ENCODE data around the gene TDRD12.
"Not testable (repeated sequence)": the region's sequence is repeated elsewhere in the genome, so short reads cannot be mapped to it uniquely, and the experiment has no call there.

TDRD12 gene

GRCh38 chr19:32830231-32831014 lies 110.9 kb downstream of the TDRD12 start:
- no peak for DNase-seq (ENCODE audit: low spot score)

DNA sequence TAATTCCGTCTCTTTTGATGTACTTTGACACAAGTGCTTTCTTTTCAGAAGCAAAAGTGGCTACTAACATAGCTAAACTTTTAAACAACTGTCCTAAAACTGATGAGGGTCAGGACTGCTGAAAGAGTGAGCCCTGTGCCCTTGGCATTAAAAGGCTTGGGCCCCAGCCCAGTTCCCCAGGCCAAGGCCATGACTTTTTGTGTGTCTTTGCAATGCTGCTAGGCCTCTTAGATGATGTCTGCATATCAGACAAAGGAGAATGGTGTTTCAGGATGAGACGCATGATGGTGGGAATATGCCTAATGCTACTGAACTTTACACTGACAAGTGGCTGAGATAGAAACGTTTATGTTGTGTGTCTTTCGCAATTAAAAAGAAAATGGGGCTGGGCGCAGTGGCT lies 112.0 kb downstream of the TDRD12 start:
- DNase-seq (ENCODE audit: low spot score): no peak

GRCh38 chr19:32832094-32832493 lies 112.5 kb downstream of the TDRD12 start:
- DNase-seq (ENCODE audit: low spot score): not testable (repeated sequence)

DNA sequence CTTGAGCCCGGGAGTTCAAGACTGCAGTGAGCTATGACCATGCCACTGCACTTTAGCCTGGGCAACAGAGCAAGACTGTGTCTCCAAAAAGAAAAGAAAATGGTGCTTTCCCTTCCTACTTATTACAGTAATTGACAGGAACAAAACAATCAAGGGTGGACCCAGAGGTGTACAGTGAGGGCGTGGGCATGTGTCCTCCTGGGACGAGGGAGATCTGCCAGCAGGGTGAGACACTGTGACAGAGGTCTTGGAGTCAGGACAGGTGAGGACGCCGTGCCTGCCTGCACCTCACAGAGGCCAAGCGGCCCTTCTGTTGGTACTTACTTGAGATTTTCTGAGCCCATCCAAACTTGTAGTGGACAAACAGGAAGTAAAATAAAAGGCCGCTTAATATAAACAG lies 113.3 kb downstream of the TDRD12 start:
- not testable (repeated sequence) for DNase-seq (ENCODE audit: low spot score)

GRCh38 chr19:32833388-32833787 lies 113.8 kb downstream of the TDRD12 start:
- not testable (repeated sequence) for DNase-seq (ENCODE audit: low spot score)

- DNase-seq (ENCODE audit: low spot score): no peak
Measured at GRCh38 chr19:32837531-32837930, 118.0 kb downstream of the TDRD12 start.

DNA sequence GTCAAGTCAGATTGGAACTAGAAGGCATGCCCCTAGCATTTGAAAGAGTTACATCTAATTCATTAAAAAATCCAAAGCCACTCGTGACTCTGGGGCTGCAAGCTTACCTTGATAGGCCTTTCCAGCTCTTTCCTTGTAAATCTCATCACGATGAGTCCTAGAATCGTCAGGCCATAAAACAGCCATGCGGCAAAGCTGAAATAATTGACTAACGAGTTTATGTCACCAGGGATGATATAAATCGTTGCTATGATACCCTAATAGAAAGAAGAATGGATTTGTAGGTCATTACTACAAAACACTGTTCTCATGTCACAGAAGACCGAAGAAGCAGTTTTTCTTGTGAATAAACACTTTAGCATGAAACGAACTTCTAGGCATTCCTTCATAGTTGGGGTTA lies 122.5 kb downstream of the TDRD12 start:
- DNase-seq (ENCODE audit: low spot score): no peak

DNA sequence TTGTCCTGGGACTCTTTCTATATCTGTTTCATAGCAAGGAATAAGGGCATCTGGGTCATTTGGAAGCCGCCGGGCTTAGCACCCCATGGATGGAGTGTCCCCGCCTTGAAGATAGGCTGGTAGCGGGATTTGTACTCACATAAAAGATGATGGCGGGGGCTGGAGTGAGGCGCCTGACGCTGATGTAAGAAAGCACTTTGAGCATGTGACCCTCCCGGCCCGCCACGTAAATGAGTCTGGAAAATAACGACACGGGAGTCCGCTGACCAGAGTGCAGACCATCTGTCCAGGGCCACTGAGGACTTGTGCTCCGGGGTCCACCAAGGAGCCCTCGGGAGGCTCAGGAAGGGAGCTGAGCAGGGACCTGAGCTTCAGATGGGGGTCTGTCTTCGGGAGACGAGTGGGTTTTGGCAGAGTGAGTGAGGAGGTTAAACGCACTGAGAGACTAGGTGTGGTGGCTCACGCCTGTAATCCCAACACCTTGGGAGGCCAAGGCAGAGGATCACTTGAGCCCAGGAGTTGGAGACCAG lies 124.2 kb downstream of the TDRD12 start:
- DNase-seq (ENCODE audit: low spot score): no peak

DNA sequence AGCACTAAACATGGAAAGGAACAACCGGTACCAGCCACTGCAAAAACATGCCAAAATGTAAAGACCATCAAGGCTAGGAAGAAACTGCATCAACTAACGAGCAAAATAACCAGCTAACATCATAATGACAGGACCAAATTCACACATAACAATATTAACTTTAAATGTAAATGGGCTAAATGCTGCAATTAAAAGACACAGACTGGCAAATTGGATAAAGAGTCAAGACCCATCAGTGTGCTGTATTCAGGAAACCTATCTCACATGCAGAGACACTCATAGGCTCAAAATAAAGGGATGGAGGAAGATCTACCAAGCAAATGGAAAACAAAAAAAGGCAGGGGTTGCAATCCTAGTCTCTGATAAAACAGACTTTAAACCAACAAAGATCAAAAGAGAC lies 128.5 kb downstream of the TDRD12 start:
- not testable (repeated sequence) for DNase-seq (ENCODE audit: low spot score)

- no peak for DNase-seq (ENCODE audit: low spot score)
Measured at GRCh38 chr19:32852216-32852615, 132.6 kb downstream of the TDRD12 start.

GRCh38 chr19:32856818-32857217 lies 137.3 kb downstream of the TDRD12 start:
- DNase-seq (ENCODE audit: low spot score): not testable (repeated sequence)

- DNase-seq (ENCODE audit: low spot score): no peak
Measured at GRCh38 chr19:32857584-32857983, 138.0 kb downstream of the TDRD12 start.

DNA sequence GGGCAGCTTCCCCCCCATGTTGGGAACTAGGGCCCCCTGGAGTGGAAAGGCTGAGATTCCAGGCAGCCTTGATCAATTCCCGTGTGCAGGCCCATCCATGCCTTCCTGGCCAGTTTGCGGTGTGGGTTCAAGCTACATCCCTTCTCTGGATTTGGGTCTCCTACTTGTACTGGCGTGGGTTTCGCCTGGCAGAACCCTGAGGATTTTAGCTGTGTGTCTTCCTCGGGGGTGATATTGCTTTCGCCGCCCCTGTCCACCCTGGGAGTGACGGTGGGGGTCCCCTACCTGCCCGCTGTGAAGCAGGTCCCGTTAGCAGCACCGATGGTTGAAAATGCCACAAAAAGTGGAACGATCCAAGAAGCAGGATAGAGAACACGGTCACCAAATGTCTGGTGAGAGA lies 138.6 kb downstream of the TDRD12 start:
- DNase-seq (ENCODE audit: low spot score): no peak

DNA sequence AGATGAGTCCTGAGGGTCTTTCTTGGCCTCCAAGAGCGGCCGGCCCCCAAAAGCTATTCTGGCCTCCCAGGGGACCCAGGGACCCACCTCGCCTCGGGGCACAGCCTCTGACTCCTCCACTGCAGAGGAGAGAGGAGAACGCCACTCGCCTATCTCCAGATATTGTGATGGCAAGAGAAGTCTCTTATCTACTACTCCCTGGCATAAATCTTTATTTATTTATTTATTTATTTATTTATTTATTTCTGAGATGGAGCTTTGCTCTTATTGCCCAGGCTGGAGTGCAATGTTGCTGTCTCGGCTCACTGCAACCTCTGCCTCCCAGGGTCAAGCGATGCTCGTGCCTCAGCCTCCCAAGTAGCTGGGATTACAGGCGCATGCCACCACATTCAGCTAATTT lies 139.0 kb downstream of the TDRD12 start:
- no peak for DNase-seq (ENCODE audit: low spot score)

- no peak for DNase-seq (ENCODE audit: low spot score)
Measured at GRCh38 chr19:32859591-32859990, 140.0 kb downstream of the TDRD12 start.

GRCh38 chr19:32861596-32861995 lies 142.0 kb downstream of the TDRD12 start:
- DNase-seq (ENCODE audit: low spot score): no peak

GRCh38 chr19:32862173-32862572 lies 142.6 kb downstream of the TDRD12 start:
- DNase-seq (ENCODE audit: low spot score): no peak

DNA sequence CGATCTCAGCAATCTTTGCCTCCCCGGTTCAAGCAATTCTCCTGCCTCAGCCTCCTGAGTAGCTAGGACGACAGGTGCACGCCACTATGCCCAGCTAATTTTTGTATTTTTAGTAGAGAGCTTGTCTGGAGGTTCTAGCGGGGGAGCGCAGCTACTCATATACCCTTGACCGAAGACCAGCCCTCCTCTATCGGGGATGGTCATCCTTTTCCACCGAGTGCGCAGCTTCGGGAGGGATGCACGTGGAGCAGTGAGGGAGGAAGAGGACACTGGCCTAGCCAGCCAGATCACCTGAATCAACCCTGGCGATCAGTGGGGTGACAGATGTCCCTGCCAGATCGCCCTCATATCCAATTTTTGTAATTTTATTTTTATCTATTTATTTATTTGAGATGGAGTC lies 143.2 kb downstream of the TDRD12 start:
- no peak for DNase-seq (ENCODE audit: low spot score)

DNA sequence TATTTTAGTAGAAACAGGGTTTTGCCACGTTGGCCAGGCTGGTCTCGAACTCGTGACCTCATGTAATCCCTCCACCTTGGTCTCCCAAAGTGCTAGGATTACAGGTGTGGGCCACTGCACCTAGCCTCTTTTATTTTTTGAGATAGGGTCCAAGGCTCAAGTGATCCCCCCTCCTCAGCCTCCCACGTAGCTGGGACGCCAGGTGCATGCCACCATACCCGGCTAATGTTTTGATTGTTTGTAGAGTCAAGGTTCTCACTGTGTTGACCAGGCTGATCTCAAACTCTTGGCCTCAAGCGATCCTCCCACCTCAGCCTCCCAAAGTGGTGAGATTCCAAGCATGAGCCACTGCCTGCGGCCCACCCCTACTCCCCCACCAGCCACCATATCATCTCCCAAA lies 143.7 kb downstream of the TDRD12 start:
- no peak for DNase-seq (ENCODE audit: low spot score)

GRCh38 chr19:32863841-32864240 lies 144.3 kb downstream of the TDRD12 start:
- no peak for DNase-seq (ENCODE audit: low spot score)

- no peak for DNase-seq (ENCODE audit: low spot score)
Measured at GRCh38 chr19:32864318-32865007, 144.9 kb downstream of the TDRD12 start.

- DNase-seq (ENCODE audit: low spot score): no peak
Measured at GRCh38 chr19:32865326-32865725, 145.8 kb downstream of the TDRD12 start.

GRCh38 chr19:32866061-32866460 lies 146.5 kb downstream of the TDRD12 start:
- no peak for DNase-seq (ENCODE audit: low spot score)
